K562 (cell line): ENCODE results near the gene PIP5K1B. TPM values are rescaled to one million over a fixed set of nuclear protein-coding genes. Genes with fewer than 3 reads are reported as not detected.

Source experiments
- ATAC-seq: fragments of 200-7000 bp; cut with Tn5 transposase; 3 replicates; pipeline ENCODE4 v1.9.1; 2020; ENCODE audit warnings: moderate library complexity
- BruUV-seq: library from RNA; stranded (reverse); fragments of 400-500 nt; replicated peaks from 2 replicates; lab custom pipeline; 2021; lab: Mats Ljungman, UMichigan
- CTCF ChIA-PET: fragments of 300-600 bp; formaldehyde crosslinking; extraction: SDS; loops from one replicate; lab custom pipeline; 2021; ENCODE audit warnings: low intra/inter-chr PET ratio; lab: Yijun Ruan, JAX
- POLR2A ChIA-PET: fragments of 300-600, 350-650 bp; sonication (Branson Sonifier 250); formaldehyde crosslinking; extraction: SDS; loops from one replicate; lab custom pipeline; 2021; ENCODE audit warnings: antibody characterized with exemption, inconsistent platforms; lab: Yijun Ruan, JAX
- DNase-seq, 4 experiments: peaks; one replicate each; pipeline versions ENCODE4 v3.0.0 to v3.0.0-alpha.2; 2011 to 2018; ENCODE audit warnings: low spot score in 3 of 4, mixed read lengths in 3 of 4; ENCODE audit errors: extremely low read depth in 1 of 4
- FAIRE-seq: peaks from 2 replicates; lab custom pipeline; 2011; peaks lifted over from hg19 to GRCh38; lab: Jason Lieb, UNC
- H2AFZ ChIP-seq: 2 replicates; pipeline ENCODE4 v1.6.0; 2011; ENCODE audit warnings: low read depth, low read length, control low read depth, inconsistent platforms
- H3K27ac ChIP-seq: fragments of 200-600 bp; 3 replicates; pipeline ENCODE4 v1.8.0; 2011; ENCODE audit warnings: low read depth, mild to moderate bottlenecking, control low read depth, inconsistent platforms, low read length, moderate library complexity, mixed read lengths; ENCODE audit errors: extremely low read depth
- H3K27me3 ChIP-seq, 2 experiments: fragments of 300-600 bp in 1 of 2; 2 replicates in 1 of 2; 3 replicates in 1 of 2; pipeline versions ENCODE4 v1.6.0 to v1.8.0; 2011; ENCODE audit warnings: inconsistent platforms in 2 of 2, low read length in 2 of 2, mild to moderate bottlenecking in 1 of 2, mixed read lengths in 1 of 2, moderate library complexity in 1 of 2; ENCODE audit not compliant: control insufficient read depth in 2 of 2, insufficient read depth in 2 of 2
- H3K36me3 ChIP-seq: fragments of 300-600 bp; 3 replicates; pipeline ENCODE4 v1.8.0; 2011; ENCODE audit warnings: mild to moderate bottlenecking, low read length, inconsistent platforms; ENCODE audit not compliant: control insufficient read depth, insufficient read depth
- H3K4me1 ChIP-seq, 2 experiments: fragments of 200-600 bp in 1 of 2; replicated peaks in 1 of 2; 2 replicates in 1 of 2; 3 replicates in 1 of 2; pipeline versions ENCODE4 v1.5.1 to v1.8.0; 2011; ENCODE audit warnings: inconsistent platforms in 2 of 2, low read length in 2 of 2, mild to moderate bottlenecking in 1 of 2, mixed read lengths in 1 of 2, moderate library complexity in 1 of 2; ENCODE audit not compliant: control insufficient read depth in 2 of 2, insufficient read depth in 2 of 2
- H3K4me2 ChIP-seq: 2 replicates; pipeline ENCODE4 v1.6.1; 2011; ENCODE audit warnings: low read length, control low read depth, inconsistent platforms, mixed read lengths; ENCODE audit not compliant: insufficient read depth
- H3K4me3 ChIP-seq: fragments of 200-600 bp; sonication (generic), shearing (Covaris generic); 2 replicates; pipeline ENCODE4 v1.5.1; 2016; ENCODE audit warnings: control low read depth, inconsistent platforms
- H3K79me2 ChIP-seq: fragments of 200-600 bp; 3 replicates; pipeline ENCODE4 v1.8.0; 2011; ENCODE audit warnings: low read length, inconsistent platforms; ENCODE audit not compliant: control insufficient read depth, insufficient read depth
- H3K9ac ChIP-seq, 2 experiments: 2 replicates each; pipeline versions ENCODE4 v1.6.0 to v1.6.1; 2011; ENCODE audit warnings: low read depth in 2 of 2, low read length in 2 of 2, control low read depth in 1 of 2, inconsistent platforms in 1 of 2, mild to moderate bottlenecking in 1 of 2, mixed read lengths in 1 of 2; ENCODE audit not compliant: insufficient read depth in 1 of 2
- H3K9me1 ChIP-seq: one replicate; pipeline ENCODE4 v1.6.0; 2011; ENCODE audit warnings: inconsistent platforms, mild to moderate bottlenecking, low read length, moderate library complexity; ENCODE audit not compliant: control insufficient read depth, insufficient read depth
- H3K9me3 ChIP-seq: replicated peaks from 2 replicates; pipeline ENCODE4 v1.5.1; 2011; ENCODE audit warnings: low read depth, low read length, inconsistent platforms; ENCODE audit not compliant: control insufficient read depth, insufficient read depth
- H4K20me1 ChIP-seq: replicated peaks from 2 replicates; pipeline ENCODE4 v1.6.1; 2011; ENCODE audit warnings: low read length, inconsistent platforms, mixed read lengths; ENCODE audit not compliant: control insufficient read depth, insufficient read depth
- CBX3 ChIP-seq, 2 experiments: IDR thresholded peaks; 1 replicate in 1 of 2; 2 replicates in 1 of 2; pipeline ENCODE4 v1.6.1; 2012; ENCODE audit warnings: inconsistent platforms in 2 of 2, low read length in 2 of 2, borderline replicate concordance in 1 of 2, control low read depth in 1 of 2
- ESRRA ChIP-seq: fragments of 450-650 bp; IDR thresholded peaks from 2 replicates; pipeline ENCODE4 v1.6.1; 2014; ENCODE audit warnings: low read depth, mild to moderate bottlenecking, moderate library complexity, borderline replicate concordance
- MAFK ChIP-seq: IDR thresholded peaks from 2 replicates; pipeline ENCODE4 v1.6.1; 2011; ENCODE audit warnings: low read length, improper control_type of control experiment
- NFRKB ChIP-seq: fragments of 450-650 bp; IDR thresholded peaks from 2 replicates; pipeline ENCODE4 v1.6.1; 2016; ENCODE audit warnings: low read depth
- PHB ChIP-seq: fragments of 250-450 bp; sonication (Bioruptor Pico); IDR thresholded peaks from 2 replicates; pipeline ENCODE4 v1.5.0; 2021
- PML ChIP-seq: IDR thresholded peaks from 2 replicates; pipeline ENCODE4 v1.6.1; 2012; ENCODE audit warnings: low read length, inconsistent platforms
- SRSF7 ChIP-seq: fragments of 200-400 bp; formaldehyde crosslinking; optimal IDR thresholded peaks from 2 replicates; pipeline ENCODE3; 2017; ENCODE audit warnings: mild to moderate bottlenecking, low read depth, low read length
- TARDBP ChIP-seq: fragments of 450-650 bp; IDR thresholded peaks from 2 replicates; pipeline ENCODE4 v1.6.1; 2016
- TCF3 ChIP-seq: sonication (generic); formaldehyde crosslinking; IDR thresholded peaks from 2 replicates; pipeline ENCODE4 v1.4.0; 2020; ENCODE audit warnings: mild to moderate bottlenecking, missing genetic modification reagents
- ZC3H11A ChIP-seq: IDR thresholded peaks from 2 replicates; pipeline ENCODE4 v1.6.1; 2012; ENCODE audit warnings: low read depth, low read length, improper control_type of control experiment
- ZNF347 ChIP-seq: fragments of 450-650 bp; formaldehyde crosslinking; IDR thresholded peaks from 2 replicates; pipeline ENCODE4 v1.4.0; 2020; ENCODE audit warnings: low read depth, mild to moderate bottlenecking, moderate library complexity
- ZNF57 ChIP-seq: fragments of 450-650 bp; formaldehyde crosslinking; IDR thresholded peaks from 2 replicates; pipeline ENCODE4 v1.4.0; 2020; ENCODE audit warnings: mild to moderate bottlenecking, moderate library complexity
- ZNF668 ChIP-seq: fragments of 250-450 bp; sonication (Bioruptor Pico); IDR thresholded peaks from 2 replicates; pipeline ENCODE4 v1.8.0; 2022; ENCODE audit warnings: mild to moderate bottlenecking, inconsistent platforms
- WGBS: fragments of 100-300 bp; shearing (Covaris generic); methylation state at CpG from one replicate; pipeline ENCODE4 v1.1.6; 2016; ENCODE audit warnings: low coverage, mixed read lengths; ENCODE audit not compliant: insufficient coverage; ENCODE audit errors: missing lambda C conversion rate; 5-methylcytosine and 5-hydroxymethylcytosine counted together
- in situ Hi-C: fragments of 300-500 bp; cut with MboI; formaldehyde crosslinking; loops from 4 replicates; pipeline ENCODE4 v1.15.0; 2018; ENCODE audit warnings: inconsistent platforms, mixed read lengths
- intact Hi-C: fragments of 100-400 bp; cut with micrococcal nuclease; formaldehyde crosslinking; loops from 2 replicates; pipeline ENCODE4 v1.14.2; 2022
- polyA plus RNA-seq, 8 experiments: library from polyadenylated mRNA; depleted of rRNA in 4 of 8; stranded (reverse) in 5 of 8; unstranded in 3 of 8; fragments of >200 nt; fragmentation: Nextera tagmentation in 2 of 8; fragmentation: Illumina TruSeq in 1 of 8; extraction: Ambion mirVana in 2 of 8; extraction: Trizol in 1 of 8; gene quantifications; 2 replicates each; pipeline versions ENCODE4 v1.2.1 to v1.2.3, GENCODE V29; 2011 to 2014; ENCODE audit warnings: inconsistent platforms in 1 of 8, missing spikeins in 1 of 8
- total RNA-seq, 7 experiments: library from RNA; depleted of rRNA in 6 of 7; stranded (reverse); fragments of >200 nt in 6 of 7; fragmentation: Illumina TruSeq in 2 of 7; extraction: Trizol in 2 of 7; gene quantifications; 2 replicates each; pipeline versions ENCODE4 v1.2.1 to v1.2.3, GENCODE V29; 2011 to 2021; ENCODE audit warnings: low replicate concordance in 1 of 7
- TF ChIP-seq, protein P1 (sequence below): fragments of 450-650 bp; formaldehyde crosslinking; conservative IDR thresholded peaks from 2 replicates; pipeline ENCODE4 v1.4.0; 2022; ENCODE audit warnings: mild to moderate bottlenecking, missing genetic modification characterization
- TF ChIP-seq, protein P2 (sequence below): fragments of 450-650 bp; conservative IDR thresholded peaks from 2 replicates; pipeline ENCODE4 v1.6.1; 2016; ENCODE audit warnings: missing genetic modification characterization, low read depth, mild to moderate bottlenecking, control low read depth, missing compliant biosample characterization
- TF ChIP-seq, protein P3 (sequence below): fragments of 450-650 bp; IDR thresholded peaks from 2 replicates; pipeline ENCODE4 v1.6.1; 2014; ENCODE audit warnings: low read depth, mild to moderate bottlenecking, moderate library complexity, borderline replicate concordance
- TF ChIP-seq, protein P4 (sequence below): sonication (generic); formaldehyde crosslinking; IDR thresholded peaks from 2 replicates; pipeline ENCODE4 v1.8.1; 2022; ENCODE audit warnings: missing genetic modification reagents
- TF ChIP-seq, protein P5 (sequence below): fragments of 450-650 bp; IDR thresholded peaks from 2 replicates; pipeline ENCODE4 v1.6.1; 2016; ENCODE audit warnings: low read depth, mild to moderate bottlenecking, moderate library complexity

The PIP5K1B gene
- total and polyA plus RNA-seq, 9 of the 15 experiments (the other 6 are each of a cell fraction or from before 2014, with no cell fraction given), result 3.1 to 12.9 (median 7.4) TPM

DNA sequence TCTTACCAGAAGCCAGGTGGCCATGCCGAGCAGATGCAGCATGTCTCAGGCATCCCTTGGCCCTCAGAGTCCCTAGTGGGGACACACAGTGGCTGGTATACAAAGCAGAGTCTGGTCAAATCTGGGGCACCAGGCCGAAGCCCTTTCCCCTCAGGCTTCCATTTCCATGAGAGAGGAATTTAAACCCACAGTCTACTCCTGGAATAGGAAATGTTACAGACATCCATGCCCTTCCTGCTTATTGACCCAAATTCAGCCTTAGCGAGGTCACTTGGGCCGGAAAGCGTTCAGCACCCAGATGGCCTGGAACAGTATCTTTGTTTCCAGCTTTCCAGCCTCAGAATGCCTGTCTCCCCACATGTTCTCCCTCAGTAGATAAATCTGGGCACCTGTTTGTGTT, 131.7 kb downstream of the PIP5K1B start:
- FAIRE-seq (no peak), DNase-seq (no peak), ATAC-seq (no peak)
- no peak overlapping the region for H3K9ac ChIP-seq
- no peak overlapping the region for H3K4me3 ChIP-seq
- WGBS, result 75% methylated on average over 5 of the region's 5 CpGs
- no peak overlapping the region for H3K4me2 ChIP-seq
- no peaks in the 10 kb centered on the region for H3K79me2 ChIP-seq
- H3K36me3 ChIP-seq, result no peaks in the 10 kb centered on the region
- H2AFZ ChIP-seq, result no peak overlapping the region
- H3K4me1 ChIP-seq, result peaks cover 6 to 15% of the 10 kb centered on the region in 2 experiments; a peak in 3 of 5 replicates
- intact Hi-C loops (no loop called here), in situ Hi-C loops (no loop called here)
- H3K9me3 ChIP-seq, result no peaks in the 10 kb centered on the region
- no peaks in the 10 kb centered on the region for H3K27me3 ChIP-seq
- no TSS peak for BruUV-seq
- POLR2A ChIA-PET, result no interaction called here
- 0 out of 2 replicates have a peak, but pooled peaks cover 4% of the 10 kb centered on the region for H4K20me1 ChIP-seq
- H3K9me1 ChIP-seq, result no peaks in the 10 kb centered on the region
- no peak overlapping the region for H3K27ac ChIP-seq
- CTCF ChIA-PET, result no interaction called here
- TF ChIP-seq CBX3 (IDR thresholded peaks at IDR 0.05; ENCODE audit: borderline replicate concordance in 1 of 2, low read length in 2 of 2) (no peak), ZC3H11A (no peak), ZNF347 (no peak), PHB (CRISPR knock-in tag) (no peak), ZNF668 (CRISPR knock-in tag) (no peak), ESRRA (no peak), SRSF7 (no peak), TCF3 (CRISPR knock-in tag) (no peak), NFRKB (no peak), ZNF57 (CRISPR knock-in tag) (no peak), TARDBP (no peak), MAFK (no peak), PML (no peak)
- TF ChIP-seq, protein P1, sequence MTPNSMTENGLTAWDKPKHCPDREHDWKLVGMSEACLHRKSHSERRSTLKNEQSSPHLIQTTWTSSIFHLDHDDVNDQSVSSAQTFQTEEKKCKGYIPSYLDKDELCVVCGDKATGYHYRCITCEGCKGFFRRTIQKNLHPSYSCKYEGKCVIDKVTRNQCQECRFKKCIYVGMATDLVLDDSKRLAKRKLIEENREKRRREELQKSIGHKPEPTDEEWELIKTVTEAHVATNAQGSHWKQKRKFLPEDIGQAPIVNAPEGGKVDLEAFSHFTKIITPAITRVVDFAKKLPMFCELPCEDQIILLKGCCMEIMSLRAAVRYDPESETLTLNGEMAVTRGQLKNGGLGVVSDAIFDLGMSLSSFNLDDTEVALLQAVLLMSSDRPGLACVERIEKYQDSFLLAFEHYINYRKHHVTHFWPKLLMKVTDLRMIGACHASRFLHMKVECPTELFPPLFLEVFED, result no peak
- TF ChIP-seq, protein P2, sequence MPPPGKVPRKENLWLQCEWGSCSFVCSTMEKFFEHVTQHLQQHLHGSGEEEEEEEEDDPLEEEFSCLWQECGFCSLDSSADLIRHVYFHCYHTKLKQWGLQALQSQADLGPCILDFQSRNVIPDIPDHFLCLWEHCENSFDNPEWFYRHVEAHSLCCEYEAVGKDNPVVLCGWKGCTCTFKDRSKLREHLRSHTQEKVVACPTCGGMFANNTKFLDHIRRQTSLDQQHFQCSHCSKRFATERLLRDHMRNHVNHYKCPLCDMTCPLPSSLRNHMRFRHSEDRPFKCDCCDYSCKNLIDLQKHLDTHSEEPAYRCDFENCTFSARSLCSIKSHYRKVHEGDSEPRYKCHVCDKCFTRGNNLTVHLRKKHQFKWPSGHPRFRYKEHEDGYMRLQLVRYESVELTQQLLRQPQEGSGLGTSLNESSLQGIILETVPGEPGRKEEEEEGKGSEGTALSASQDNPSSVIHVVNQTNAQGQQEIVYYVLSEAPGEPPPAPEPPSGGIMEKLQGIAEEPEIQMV (tag), result no peak
- TF ChIP-seq, protein P3, sequence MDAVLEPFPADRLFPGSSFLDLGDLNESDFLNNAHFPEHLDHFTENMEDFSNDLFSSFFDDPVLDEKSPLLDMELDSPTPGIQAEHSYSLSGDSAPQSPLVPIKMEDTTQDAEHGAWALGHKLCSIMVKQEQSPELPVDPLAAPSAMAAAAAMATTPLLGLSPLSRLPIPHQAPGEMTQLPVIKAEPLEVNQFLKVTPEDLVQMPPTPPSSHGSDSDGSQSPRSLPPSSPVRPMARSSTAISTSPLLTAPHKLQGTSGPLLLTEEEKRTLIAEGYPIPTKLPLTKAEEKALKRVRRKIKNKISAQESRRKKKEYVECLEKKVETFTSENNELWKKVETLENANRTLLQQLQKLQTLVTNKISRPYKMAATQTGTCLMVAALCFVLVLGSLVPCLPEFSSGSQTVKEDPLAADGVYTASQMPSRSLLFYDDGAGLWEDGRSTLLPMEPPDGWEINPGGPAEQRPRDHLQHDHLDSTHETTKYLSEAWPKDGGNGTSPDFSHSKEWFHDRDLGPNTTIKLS, result no peak
- TF ChIP-seq, protein P4, sequence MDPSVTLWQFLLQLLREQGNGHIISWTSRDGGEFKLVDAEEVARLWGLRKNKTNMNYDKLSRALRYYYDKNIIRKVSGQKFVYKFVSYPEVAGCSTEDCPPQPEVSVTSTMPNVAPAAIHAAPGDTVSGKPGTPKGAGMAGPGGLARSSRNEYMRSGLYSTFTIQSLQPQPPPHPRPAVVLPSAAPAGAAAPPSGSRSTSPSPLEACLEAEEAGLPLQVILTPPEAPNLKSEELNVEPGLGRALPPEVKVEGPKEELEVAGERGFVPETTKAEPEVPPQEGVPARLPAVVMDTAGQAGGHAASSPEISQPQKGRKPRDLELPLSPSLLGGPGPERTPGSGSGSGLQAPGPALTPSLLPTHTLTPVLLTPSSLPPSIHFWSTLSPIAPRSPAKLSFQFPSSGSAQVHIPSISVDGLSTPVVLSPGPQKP, result no peak
- TF ChIP-seq, protein P5, sequence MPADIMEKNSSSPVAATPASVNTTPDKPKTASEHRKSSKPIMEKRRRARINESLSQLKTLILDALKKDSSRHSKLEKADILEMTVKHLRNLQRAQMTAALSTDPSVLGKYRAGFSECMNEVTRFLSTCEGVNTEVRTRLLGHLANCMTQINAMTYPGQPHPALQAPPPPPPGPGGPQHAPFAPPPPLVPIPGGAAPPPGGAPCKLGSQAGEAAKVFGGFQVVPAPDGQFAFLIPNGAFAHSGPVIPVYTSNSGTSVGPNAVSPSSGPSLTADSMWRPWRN, result no peak
